Measurements from ENCODE around the gene C10orf62. TPM values are rescaled to one million over a fixed set of nuclear protein-coding genes. Genes with fewer than 3 reads are reported as not detected.

C10orf62 gene
- total RNA-seq, 1 donor from 2014 or later, result 0.34 TPM

DNA sequence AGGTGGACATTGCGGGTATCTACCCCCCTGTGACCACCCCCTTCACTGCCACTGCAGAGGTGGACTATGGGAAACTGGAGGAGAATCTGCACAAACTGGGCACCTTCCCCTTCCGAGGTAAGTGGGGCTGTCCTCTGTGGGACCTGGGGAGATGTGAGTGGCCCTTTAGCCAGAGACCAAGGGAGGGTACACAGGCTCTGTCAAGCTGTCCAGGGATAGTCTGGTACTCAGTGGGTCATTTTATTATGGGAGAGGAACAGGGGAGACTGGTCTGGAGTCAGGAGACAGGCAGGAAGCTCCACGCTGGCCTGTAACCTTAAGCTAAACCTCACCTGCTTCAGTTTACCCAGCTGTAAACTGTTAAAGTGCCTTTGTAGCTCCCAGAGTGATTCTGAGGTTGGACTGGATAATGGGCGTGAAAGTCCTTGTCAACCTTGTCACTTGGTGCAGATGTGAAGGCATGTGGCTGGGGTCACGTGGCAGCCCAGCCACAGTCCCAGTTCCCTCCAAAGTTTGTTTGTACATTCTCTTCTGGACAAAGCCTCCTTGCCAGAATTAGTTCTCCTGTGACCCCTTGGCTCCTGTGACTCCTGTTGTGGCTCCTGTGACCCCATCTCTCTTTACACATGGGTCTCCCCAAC is 4.6 kb upstream of the C10orf62 start:
- H3K36me3 Mint-ChIP-seq, result no peaks in the 10 kb centered on the region
- no peaks in the 10 kb centered on the region for H3K9me3 Mint-ChIP-seq
- no peak overlapping the region for H3K4me3 Mint-ChIP-seq
- no peaks in the 10 kb centered on the region for H3K27me3 Mint-ChIP-seq
- peak overlapping the region; percentile 42 for H3K27ac Mint-ChIP-seq
- DNase-seq (ENCODE audit: extremely low spot score, unreplicated experiment), result no peak
- H3K4me1 Mint-ChIP-seq (ENCODE audit: unreplicated experiment), result peaks cover 16% of the 10 kb centered on the region
- TF ChIP-seq, protein P1, sequence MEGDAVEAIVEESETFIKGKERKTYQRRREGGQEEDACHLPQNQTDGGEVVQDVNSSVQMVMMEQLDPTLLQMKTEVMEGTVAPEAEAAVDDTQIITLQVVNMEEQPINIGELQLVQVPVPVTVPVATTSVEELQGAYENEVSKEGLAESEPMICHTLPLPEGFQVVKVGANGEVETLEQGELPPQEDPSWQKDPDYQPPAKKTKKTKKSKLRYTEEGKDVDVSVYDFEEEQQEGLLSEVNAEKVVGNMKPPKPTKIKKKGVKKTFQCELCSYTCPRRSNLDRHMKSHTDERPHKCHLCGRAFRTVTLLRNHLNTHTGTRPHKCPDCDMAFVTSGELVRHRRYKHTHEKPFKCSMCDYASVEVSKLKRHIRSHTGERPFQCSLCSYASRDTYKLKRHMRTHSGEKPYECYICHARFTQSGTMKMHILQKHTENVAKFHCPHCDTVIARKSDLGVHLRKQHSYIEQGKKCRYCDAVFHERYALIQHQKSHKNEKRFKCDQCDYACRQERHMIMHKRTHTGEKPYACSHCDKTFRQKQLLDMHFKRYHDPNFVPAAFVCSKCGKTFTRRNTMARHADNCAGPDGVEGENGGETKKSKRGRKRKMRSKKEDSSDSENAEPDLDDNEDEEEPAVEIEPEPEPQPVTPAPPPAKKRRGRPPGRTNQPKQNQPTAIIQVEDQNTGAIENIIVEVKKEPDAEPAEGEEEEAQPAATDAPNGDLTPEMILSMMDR (conservative IDR thresholded peaks at IDR 0.05), result no peak

DNA sequence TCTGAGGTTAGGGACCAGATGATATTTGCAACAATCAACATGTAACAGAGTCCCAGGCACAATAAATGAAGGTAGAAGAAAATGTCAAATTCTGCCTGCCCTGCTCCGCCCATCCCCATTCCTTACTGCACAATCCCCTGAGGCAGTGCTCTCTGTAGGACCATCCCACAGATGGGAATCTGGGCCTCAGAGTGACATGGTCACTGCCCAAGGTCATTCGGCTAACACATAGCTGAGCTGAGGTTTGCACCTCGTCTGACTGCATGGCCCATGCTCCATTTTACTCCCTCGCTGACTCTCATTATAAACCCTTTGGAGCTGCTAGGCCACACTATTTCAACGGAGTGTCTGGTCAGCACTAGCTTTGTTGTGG is 4.1 kb upstream of the C10orf62 start:
- Mint-ChIP-seq H3K27ac (peak overlapping the region; percentile 42), H3K4me1 (ENCODE audit: unreplicated experiment) (peaks cover 16% of the 10 kb centered on the region), H3K9me3 (no peaks in the 10 kb centered on the region), H3K4me3 (peak overlapping the region; percentile 48), H3K36me3 (no peaks in the 10 kb centered on the region), H3K27me3 (no peaks in the 10 kb centered on the region)
- DNase-seq (ENCODE audit: extremely low spot score, unreplicated experiment), result no peak
- TF ChIP-seq, protein P1 (conservative IDR thresholded peaks at IDR 0.05), result no peak

DNA sequence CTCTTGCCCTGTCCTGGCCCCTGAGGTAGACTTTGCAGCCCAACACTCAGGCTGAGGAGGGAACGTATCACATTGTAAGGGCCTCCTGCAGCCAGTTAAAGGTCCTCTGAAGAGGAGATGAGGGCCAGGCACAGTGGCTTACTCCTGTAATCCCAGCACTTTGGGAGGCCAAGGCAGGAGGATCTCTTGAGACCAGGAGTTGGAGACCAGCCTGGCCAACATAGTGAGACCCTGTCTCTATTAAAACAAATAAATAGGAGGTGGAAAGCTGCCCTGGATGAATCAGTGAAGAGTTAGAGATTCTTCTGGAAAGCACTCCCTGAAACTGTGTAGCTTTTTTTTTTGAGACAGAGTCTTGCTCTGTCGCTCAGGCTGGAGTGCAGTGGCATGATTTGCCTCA is 2.3 kb upstream of the C10orf62 start:
- H3K9me3 Mint-ChIP-seq, result no peaks in the 10 kb centered on the region
- H3K4me3 Mint-ChIP-seq, result no peak overlapping the region
- no peaks in the 10 kb centered on the region for H3K36me3 Mint-ChIP-seq
- H3K27ac Mint-ChIP-seq, result no peak overlapping the region
- H3K4me1 Mint-ChIP-seq (ENCODE audit: unreplicated experiment), result peaks cover 16% of the 10 kb centered on the region
- H3K27me3 Mint-ChIP-seq, result no peaks in the 10 kb centered on the region
- TF ChIP-seq, protein P1 (conservative IDR thresholded peaks at IDR 0.05), result no peak
- no peak for DNase-seq (ENCODE audit: extremely low spot score, unreplicated experiment)

DNA sequence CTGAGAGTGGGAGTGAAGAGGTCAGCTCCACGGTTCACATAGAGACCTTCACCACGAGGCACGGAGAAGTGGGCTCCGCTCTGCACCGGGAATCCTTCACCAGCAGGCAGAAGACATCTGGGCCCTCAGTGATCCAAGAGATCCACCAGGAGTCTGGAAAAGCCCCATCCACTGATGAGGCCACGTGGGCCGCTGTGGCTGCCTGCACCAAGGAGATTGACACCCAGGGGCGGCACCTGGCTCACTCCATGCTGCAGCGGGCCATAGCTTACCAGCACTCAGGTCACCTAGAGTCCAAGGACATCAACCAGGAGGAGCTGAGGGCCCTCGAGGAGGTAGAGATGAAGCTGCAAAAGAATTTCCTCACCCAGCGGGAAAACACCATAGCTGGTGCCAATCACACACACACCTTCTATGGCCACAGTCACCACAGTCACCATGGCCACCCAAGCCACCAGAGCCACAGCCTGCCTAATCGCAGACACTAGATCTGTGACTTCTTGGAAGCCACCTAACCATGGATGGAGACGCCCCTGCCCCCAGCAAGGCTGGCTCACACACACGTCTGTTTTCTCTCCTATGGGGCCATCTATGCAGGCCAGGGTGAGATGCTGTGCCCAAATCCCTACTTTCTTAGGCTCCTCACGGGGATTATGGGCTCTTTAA is 694 bp downstream of the C10orf62 start:
- DNase-seq (ENCODE audit: extremely low spot score, unreplicated experiment), result no peak
- Mint-ChIP-seq H3K4me1 (ENCODE audit: unreplicated experiment) (peaks cover 5% of the 10 kb centered on the region), H3K9me3 (no peaks in the 10 kb centered on the region), H3K27ac (no peak overlapping the region), H3K4me3 (no peak overlapping the region), H3K27me3 (no peaks in the 10 kb centered on the region), H3K36me3 (no peaks in the 10 kb centered on the region)
- TF ChIP-seq, protein P1 (conservative IDR thresholded peaks at IDR 0.05), result no peak

DNA sequence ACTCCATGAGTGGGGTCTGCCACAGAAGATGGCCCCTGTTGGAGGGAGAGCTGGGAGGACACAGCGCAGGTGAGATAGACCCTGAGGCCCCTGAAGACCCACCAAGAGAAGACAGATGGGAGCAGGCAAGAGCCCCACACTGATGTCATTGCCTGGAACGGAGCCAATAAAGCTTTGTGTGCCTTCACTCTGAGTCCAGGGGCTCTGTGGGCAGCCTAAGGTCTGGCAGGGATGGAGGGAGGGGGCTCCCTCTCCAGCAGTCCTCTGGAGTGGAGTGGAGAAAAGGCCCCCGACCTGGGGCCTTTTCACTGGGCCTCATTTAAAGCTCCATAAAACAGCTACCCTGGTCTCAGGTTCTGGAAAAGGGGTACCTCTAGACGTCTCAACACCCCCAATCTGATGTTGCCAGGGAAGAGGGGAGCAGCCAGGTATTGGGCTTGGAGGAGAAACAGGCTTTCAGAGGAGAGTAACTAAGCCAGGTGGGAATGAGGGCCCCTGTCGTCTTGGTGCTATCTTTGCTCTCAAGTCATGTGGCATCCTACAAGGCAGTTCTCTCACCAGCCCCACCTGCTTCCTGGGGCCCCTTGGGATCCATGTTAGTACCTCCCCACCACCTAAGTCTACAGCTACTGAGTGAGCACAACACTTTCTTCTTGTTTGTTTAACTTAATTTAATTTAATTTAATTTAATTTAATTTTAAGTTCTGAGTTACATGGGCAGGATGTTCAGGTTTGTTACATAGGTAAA is 1.4 kb downstream of the C10orf62 start:
- TF ChIP-seq, protein P1 (conservative IDR thresholded peaks at IDR 0.05), result no peak
- no peak for DNase-seq (ENCODE audit: extremely low spot score, unreplicated experiment)
- H3K9me3 Mint-ChIP-seq, result no peaks in the 10 kb centered on the region
- no peaks in the 10 kb centered on the region for H3K36me3 Mint-ChIP-seq
- no peaks in the 10 kb centered on the region for H3K4me1 Mint-ChIP-seq (ENCODE audit: unreplicated experiment)
- H3K4me3 Mint-ChIP-seq, result no peak overlapping the region
- H3K27me3 Mint-ChIP-seq, result no peaks in the 10 kb centered on the region
- no peak overlapping the region for H3K27ac Mint-ChIP-seq
